OCI-LY3 (cell line): Measurements from ENCODE around the gene TNNI3K.

ENCODE experiments used
- H2AFZ ChIP-seq: fragments of 200-600, 300-600 bp; shearing (Covaris generic); 2 replicates; pipeline ENCODE4 v1.6.0; 2014; ENCODE audit warnings: antibody characterized with exemption, low read depth, low read length
- H3K27ac ChIP-seq: fragments of 200-600, 300-600 bp; sonication (generic); 2 replicates; pipeline ENCODE4 v1.5.1; 2014; ENCODE audit warnings: mild to moderate bottlenecking, low read length, moderate library complexity, mixed read lengths
- H3K27me3 ChIP-seq: fragments of 200-600, 300-600 bp; sonication (generic); 2 replicates; pipeline ENCODE4 v1.6.1; 2014; ENCODE audit warnings: low read depth, low read length, mixed read lengths
- H3K36me3 ChIP-seq: fragments of 200-600, 300-600 bp; sonication (generic); replicated peaks from 2 replicates; pipeline ENCODE3; 2014; ENCODE audit warnings: low read depth, low read length, mixed read lengths
- H3K4me1 ChIP-seq: fragments of 300-600, 200-600 bp; sonication (generic); 2 replicates; pipeline ENCODE4 v1.6.1; 2014; ENCODE audit warnings: low read length, mixed read lengths
- H3K4me2 ChIP-seq: fragments of 200-600, 300-600 bp; sonication (generic); 2 replicates; pipeline ENCODE4 v1.6.1; 2014; ENCODE audit warnings: low read length, mixed read lengths
- H3K4me3 ChIP-seq: fragments of 300-600, 200-600 bp; sonication (generic); 2 replicates; pipeline ENCODE4 v1.5.1; 2014; ENCODE audit warnings: antibody characterized with exemption, mild to moderate bottlenecking, low read length, moderate library complexity
- H3K79me2 ChIP-seq: fragments of 300-600, 200-600 bp; shearing (Covaris generic); 2 replicates; pipeline ENCODE4 v1.6.1; 2014; ENCODE audit warnings: mild to moderate bottlenecking, low read length, mixed read lengths
- H3K9ac ChIP-seq: fragments of 300-600, 200-600 bp; shearing (Covaris generic); 2 replicates; pipeline ENCODE4 v1.6.0; 2014; ENCODE audit warnings: mild to moderate bottlenecking, low read length, moderate library complexity
- H3K9me3 ChIP-seq: fragments of 200-600, 300-600 bp; shearing (Covaris generic); 2 replicates; pipeline ENCODE4 v1.6.1; 2014; ENCODE audit warnings: low read length, mixed read lengths; ENCODE audit not compliant: insufficient read depth
- H4K20me1 ChIP-seq: fragments of 200-600, 300-600 bp; sonication (generic); 2 replicates; pipeline ENCODE4 v1.6.1; 2016; ENCODE audit warnings: low read length, mixed read lengths; ENCODE audit not compliant: insufficient read depth
- EZH2phosphoT487 ChIP-seq: fragments of 200-600 bp; shearing (Covaris generic); IDR thresholded peaks from 2 replicates; pipeline ENCODE4 v1.6.1; 2018; ENCODE audit warnings: antibody characterized with exemption, mixed run types, low read depth
- TF ChIP-seq, protein P1 (sequence below): fragments of 200-600, 300-600 bp; sonication (generic); IDR thresholded peaks from 2 replicates; pipeline ENCODE4 v1.5.1; 2014; ENCODE audit warnings: antibody characterized with exemption, low read length, low read depth

TNNI3K gene

DNA sequence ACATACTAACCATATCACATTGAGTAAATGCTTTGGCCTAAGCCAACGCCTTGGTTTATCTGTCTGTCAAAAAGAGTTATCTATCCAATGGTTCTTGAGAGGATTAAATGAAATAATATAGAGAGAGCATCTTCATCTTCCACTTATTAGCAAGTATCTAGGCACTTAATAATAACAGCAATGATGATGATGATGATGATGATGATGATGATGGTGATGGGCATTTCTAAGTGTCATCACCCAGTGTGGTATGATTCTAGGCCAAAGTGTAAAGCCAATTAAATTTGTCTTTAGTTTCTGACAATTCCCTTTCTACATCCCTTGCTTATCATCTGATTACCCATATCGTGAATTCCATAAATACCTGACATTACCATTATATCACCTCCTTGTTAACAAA lies 342.9 kb downstream of the TNNI3K start:
- H3K36me3 ChIP-seq: no peaks in the 10 kb centered on the region
- peaks cover 12% of the 10 kb centered on the region for H3K4me1 ChIP-seq
- no peak overlapping the region for H3K4me2 ChIP-seq
- no peaks in the 10 kb centered on the region for H4K20me1 ChIP-seq
- H2AFZ ChIP-seq: no peak overlapping the region
- H3K79me2 ChIP-seq: no peaks in the 10 kb centered on the region
- TF ChIP-seq, protein P1, sequence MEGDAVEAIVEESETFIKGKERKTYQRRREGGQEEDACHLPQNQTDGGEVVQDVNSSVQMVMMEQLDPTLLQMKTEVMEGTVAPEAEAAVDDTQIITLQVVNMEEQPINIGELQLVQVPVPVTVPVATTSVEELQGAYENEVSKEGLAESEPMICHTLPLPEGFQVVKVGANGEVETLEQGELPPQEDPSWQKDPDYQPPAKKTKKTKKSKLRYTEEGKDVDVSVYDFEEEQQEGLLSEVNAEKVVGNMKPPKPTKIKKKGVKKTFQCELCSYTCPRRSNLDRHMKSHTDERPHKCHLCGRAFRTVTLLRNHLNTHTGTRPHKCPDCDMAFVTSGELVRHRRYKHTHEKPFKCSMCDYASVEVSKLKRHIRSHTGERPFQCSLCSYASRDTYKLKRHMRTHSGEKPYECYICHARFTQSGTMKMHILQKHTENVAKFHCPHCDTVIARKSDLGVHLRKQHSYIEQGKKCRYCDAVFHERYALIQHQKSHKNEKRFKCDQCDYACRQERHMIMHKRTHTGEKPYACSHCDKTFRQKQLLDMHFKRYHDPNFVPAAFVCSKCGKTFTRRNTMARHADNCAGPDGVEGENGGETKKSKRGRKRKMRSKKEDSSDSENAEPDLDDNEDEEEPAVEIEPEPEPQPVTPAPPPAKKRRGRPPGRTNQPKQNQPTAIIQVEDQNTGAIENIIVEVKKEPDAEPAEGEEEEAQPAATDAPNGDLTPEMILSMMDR: no peak
- TF ChIP-seq EZH2phosphoT487: no peak
- no peak overlapping the region for H3K4me3 ChIP-seq
- no peak overlapping the region for H3K27ac ChIP-seq
- H3K9me3 ChIP-seq: no peaks in the 10 kb centered on the region
- H3K9ac ChIP-seq: no peak overlapping the region
- H3K27me3 ChIP-seq: no peaks in the 10 kb centered on the region

- no peak overlapping the region for H3K27ac ChIP-seq
- TF ChIP-seq, protein P1: no peak
- no peak for TF ChIP-seq EZH2phosphoT487
- H3K27me3 ChIP-seq: no peaks in the 10 kb centered on the region
- H4K20me1 ChIP-seq: no peaks in the 10 kb centered on the region
- H3K4me1 ChIP-seq: peaks cover 9% of the 10 kb centered on the region
- H3K9ac ChIP-seq: no peak overlapping the region
- H3K9me3 ChIP-seq: no peaks in the 10 kb centered on the region
- H3K36me3 ChIP-seq: no peaks in the 10 kb centered on the region
- no peaks in the 10 kb centered on the region for H3K79me2 ChIP-seq
- H2AFZ ChIP-seq: no peak overlapping the region
- H3K4me2 ChIP-seq: peak overlapping the region; percentile 52
- no peak overlapping the region for H3K4me3 ChIP-seq
These were observed 344.2 kb downstream of the TNNI3K start for GRCh38 chr1:74579425-74579824.

- H3K27me3 ChIP-seq: no peaks in the 10 kb centered on the region
- no peaks in the 10 kb centered on the region for H3K79me2 ChIP-seq
- H4K20me1 ChIP-seq: no peaks in the 10 kb centered on the region
- peaks cover 9% of the 10 kb centered on the region for H3K4me1 ChIP-seq
- TF ChIP-seq EZH2phosphoT487: no peak
- TF ChIP-seq, protein P1: no peak
- no peak overlapping the region for H3K9ac ChIP-seq
- no peak overlapping the region for H3K4me3 ChIP-seq
- H3K9me3 ChIP-seq: no peaks in the 10 kb centered on the region
- H3K4me2 ChIP-seq: no peak overlapping the region
- no peak overlapping the region for H3K27ac ChIP-seq
- no peaks in the 10 kb centered on the region for H3K36me3 ChIP-seq
- no peak overlapping the region for H2AFZ ChIP-seq
These were observed 348.2 kb downstream of the TNNI3K start for GRCh38 chr1:74583397-74583796.

GRCh38 chr1:74584185-74584584 lies 349.0 kb downstream of the TNNI3K start:
- no peak overlapping the region for H3K9ac ChIP-seq
- no peak overlapping the region for H3K4me3 ChIP-seq
- no peaks in the 10 kb centered on the region for H3K36me3 ChIP-seq
- peaks cover 9% of the 10 kb centered on the region for H3K4me1 ChIP-seq
- no peaks in the 10 kb centered on the region for H4K20me1 ChIP-seq
- H3K9me3 ChIP-seq: no peaks in the 10 kb centered on the region
- H3K27me3 ChIP-seq: no peaks in the 10 kb centered on the region
- H3K4me2 ChIP-seq: no peak overlapping the region
- no peaks in the 10 kb centered on the region for H3K79me2 ChIP-seq
- no peak overlapping the region for H3K27ac ChIP-seq
- TF ChIP-seq, protein P1: no peak
- TF ChIP-seq EZH2phosphoT487: no peak
- H2AFZ ChIP-seq: no peak overlapping the region
